ENCODE data around the gene DARS1.

DNA sequence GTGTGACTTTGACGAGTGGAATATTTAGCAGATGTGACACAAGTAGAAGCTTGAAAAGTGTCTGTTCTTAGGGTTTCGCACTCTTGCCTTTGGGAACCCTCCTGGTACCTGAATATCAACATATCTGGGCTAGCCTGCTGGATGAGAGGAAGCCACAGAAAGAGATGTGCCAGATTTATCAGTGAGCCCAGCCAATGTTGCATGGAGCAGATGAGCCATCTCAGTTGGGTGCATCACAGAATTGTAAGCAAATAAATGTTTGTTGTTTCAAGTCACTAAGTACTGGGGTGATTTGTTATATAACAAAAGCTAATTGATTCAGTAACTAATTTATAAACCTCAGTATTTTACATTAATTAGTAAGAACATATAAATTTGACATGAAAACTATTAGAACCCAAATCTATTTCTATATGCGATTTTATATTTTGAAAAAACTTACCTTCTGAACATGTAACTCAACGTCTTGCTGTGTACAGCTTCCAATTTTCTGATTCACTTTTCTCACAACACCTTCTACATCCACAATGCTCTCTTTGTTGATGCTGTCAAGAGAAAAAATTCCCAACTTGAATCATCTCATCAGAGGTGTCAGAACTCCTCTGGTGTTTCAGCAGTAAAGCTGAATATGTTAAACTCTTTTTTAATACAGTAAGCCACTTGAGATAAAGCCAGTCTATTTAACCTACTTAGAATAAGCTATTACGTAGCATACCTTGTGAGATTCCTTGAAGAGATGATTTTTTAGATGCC, 42.3 kb downstream of the DARS1 start:
- TF ChIP-seq EP300 (IDR thresholded peaks at IDR 0.05) (no peak), POLR2A (IDR thresholded peaks at IDR 0.05) (no peak)
- TF ChIP-seq, protein P1, sequence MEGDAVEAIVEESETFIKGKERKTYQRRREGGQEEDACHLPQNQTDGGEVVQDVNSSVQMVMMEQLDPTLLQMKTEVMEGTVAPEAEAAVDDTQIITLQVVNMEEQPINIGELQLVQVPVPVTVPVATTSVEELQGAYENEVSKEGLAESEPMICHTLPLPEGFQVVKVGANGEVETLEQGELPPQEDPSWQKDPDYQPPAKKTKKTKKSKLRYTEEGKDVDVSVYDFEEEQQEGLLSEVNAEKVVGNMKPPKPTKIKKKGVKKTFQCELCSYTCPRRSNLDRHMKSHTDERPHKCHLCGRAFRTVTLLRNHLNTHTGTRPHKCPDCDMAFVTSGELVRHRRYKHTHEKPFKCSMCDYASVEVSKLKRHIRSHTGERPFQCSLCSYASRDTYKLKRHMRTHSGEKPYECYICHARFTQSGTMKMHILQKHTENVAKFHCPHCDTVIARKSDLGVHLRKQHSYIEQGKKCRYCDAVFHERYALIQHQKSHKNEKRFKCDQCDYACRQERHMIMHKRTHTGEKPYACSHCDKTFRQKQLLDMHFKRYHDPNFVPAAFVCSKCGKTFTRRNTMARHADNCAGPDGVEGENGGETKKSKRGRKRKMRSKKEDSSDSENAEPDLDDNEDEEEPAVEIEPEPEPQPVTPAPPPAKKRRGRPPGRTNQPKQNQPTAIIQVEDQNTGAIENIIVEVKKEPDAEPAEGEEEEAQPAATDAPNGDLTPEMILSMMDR (IDR thresholded peaks at IDR 0.05) = no peak

All from tibial nerve (tissue), 4 donors.